ENCODE data around the gene APOH. TPM values are rescaled to one million over a fixed set of nuclear protein-coding genes. Genes with fewer than 3 reads are reported as not detected.

The APOH gene
- total RNA-seq, 1 experiment from 2014 or later, result 1.4 TPM

GRCh38 chr17:66167189-66167815 is 61.9 kb downstream of the APOH start:
- DNase-seq (ENCODE audit: low spot score), result no peak
- CTCF ChIA-PET, result no interaction called here

GRCh38 chr17:66165537-66166123 is 63.6 kb downstream of the APOH start:
- H3K27me3 ChIP-seq (replicated peaks; ENCODE audit: insufficient read depth, low read depth, low read length, poor library complexity), result no peaks in the 10 kb centered on the region
- BruUV-seq (replicated peaks), result no TSS peak
- POLR2A ChIA-PET (ENCODE audit: low non-redundant PET), result no interaction called here
- CTCF ChIA-PET, result interaction anchor here (0.5 to 1.8 kb wide), 6 partner anchors 508 to 1203 kb away, joined by 3 to 8 read pairs (median 4); no protein-coding TSS in a partner anchor
- TF ChIP-seq EZH2 (IDR thresholded peaks at IDR 0.05; ENCODE audit: borderline replicate concordance, low read depth, low read length, poor library complexity, severe bottlenecking), result no peak
- peak; percentile 76 for TF ChIP-seq CTCF (conservative IDR thresholded peaks at IDR 0.05; ENCODE audit: low read depth, low read length)
- intact Hi-C loops (cut with micrococcal nuclease; ENCODE audit: unreplicated experiment), result loop anchor here (2.0 to 10.0 kb wide), 3 partner anchors 611 to 928 kb away; no protein-coding TSS in a partner anchor
- no peaks in the 10 kb centered on the region for H3K9me3 ChIP-seq (ENCODE audit: low read depth, low read length, poor library complexity, severe bottlenecking)
- no peak overlapping the region for H3K4me3 ChIP-seq (ENCODE audit: low read depth, low read length, poor library complexity, severe bottlenecking)
- no peaks in the 10 kb centered on the region for H3K4me1 ChIP-seq (ENCODE audit: insufficient read depth, low read length, poor library complexity, severe bottlenecking)
- H3K36me3 ChIP-seq (ENCODE audit: insufficient read depth, low read length, poor library complexity, severe bottlenecking), result peaks cover 21% of the 10 kb centered on the region
- DNase-seq (ENCODE audit: low spot score), result peak; percentile 72
- H3K27ac ChIP-seq (ENCODE audit: low read depth, low read length, poor library complexity, severe bottlenecking), result no peak overlapping the region

More at GRCh38 chr17:66167189-66167815, 61.9 kb downstream of the APOH start:
- intact Hi-C loops (cut with micrococcal nuclease; ENCODE audit: unreplicated experiment), result loop anchor here (5.0 to 10.0 kb wide), 2 partner anchors 613 to 930 kb away; no protein-coding TSS in a partner anchor
- BruUV-seq (replicated peaks), result no TSS peak
- TF ChIP-seq EZH2 (IDR thresholded peaks at IDR 0.05; ENCODE audit: borderline replicate concordance, low read depth, low read length, poor library complexity, severe bottlenecking) (no peak), CTCF (conservative IDR thresholded peaks at IDR 0.05; ENCODE audit: low read depth, low read length) (no peak)
- H3K4me1 ChIP-seq (ENCODE audit: insufficient read depth, low read length, poor library complexity, severe bottlenecking), result peaks cover 4% of the 10 kb centered on the region
- no peaks in the 10 kb centered on the region for H3K27me3 ChIP-seq (replicated peaks; ENCODE audit: insufficient read depth, low read depth, low read length, poor library complexity)
- H3K36me3 ChIP-seq (ENCODE audit: insufficient read depth, low read length, poor library complexity, severe bottlenecking), result peaks cover 21% of the 10 kb centered on the region
- H3K27ac ChIP-seq (ENCODE audit: low read depth, low read length, poor library complexity, severe bottlenecking), result no peak overlapping the region
- POLR2A ChIA-PET (ENCODE audit: low non-redundant PET), result no interaction called here
- H3K4me3 ChIP-seq (ENCODE audit: low read depth, low read length, poor library complexity, severe bottlenecking), result no peak overlapping the region
- H3K9me3 ChIP-seq (ENCODE audit: low read depth, low read length, poor library complexity, severe bottlenecking), result no peaks in the 10 kb centered on the region

Other genes with a start within 250 kb of the APOH start
- gene CEP112, start 37.3 kb downstream of the APOH start, total RNA-seq (2021), result 27.2 and 28.0 TPM in 2 replicates
- gene PRKCA, start 73.2 kb upstream of the APOH start, total RNA-seq (2021), result 15.7 and 16.3 TPM in 2 replicates